Measurements from ENCODE around the gene DNPEP.

DNPEP gene

GRCh38 chr2:219378163-219378851 lies 9.4 kb downstream of the DNPEP start:
- in situ Hi-C loops (cut with MboI; ENCODE audit: low sequenced_read_pairs) = no loop called here

- in situ Hi-C loops (cut with MboI; ENCODE audit: low sequenced_read_pairs) = no loop called here
Measured at GRCh38 chr2:219369447-219369861, 18.3 kb downstream of the DNPEP start.

- in situ Hi-C loops (cut with MboI; ENCODE audit: low sequenced_read_pairs) = no loop called here
Measured at GRCh38 chr2:219368690-219369191, 19.0 kb downstream of the DNPEP start.

- in situ Hi-C loops (cut with MboI; ENCODE audit: low sequenced_read_pairs) = no loop called here
Measured at GRCh38 chr2:219362524-219363164, 25.1 kb downstream of the DNPEP start.

- in situ Hi-C loops (cut with MboI; ENCODE audit: low sequenced_read_pairs) = no loop called here
Measured at GRCh38 chr2:219362072-219362471, 25.6 kb downstream of the DNPEP start.

GRCh38 chr2:219358170-219359075 lies 29.3 kb downstream of the DNPEP start:
- in situ Hi-C loops (cut with MboI; ENCODE audit: low sequenced_read_pairs) = no loop called here

DNA sequence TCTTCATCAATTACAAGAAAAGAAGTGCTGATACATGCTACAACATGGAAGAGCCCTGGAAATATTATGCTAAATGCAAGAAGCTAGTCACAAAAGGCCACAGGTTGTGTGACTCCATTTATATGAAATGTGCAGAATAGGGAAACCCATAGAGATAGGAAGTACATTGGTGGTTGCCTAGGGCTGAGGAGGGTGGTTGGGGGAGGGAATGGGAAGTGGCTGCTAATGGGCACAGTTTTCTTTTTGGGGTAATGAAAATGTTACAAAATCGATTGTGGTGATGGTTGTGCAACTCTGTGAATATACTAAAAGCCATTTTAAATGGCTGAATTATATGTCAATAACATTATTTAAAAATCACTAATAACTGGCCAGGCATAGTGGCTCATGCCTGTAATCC lies 30.9 kb downstream of the DNPEP start:
- in situ Hi-C loops (cut with MboI; ENCODE audit: low sequenced_read_pairs) = no loop called here

- in situ Hi-C loops (cut with MboI; ENCODE audit: low sequenced_read_pairs) = no loop called here
Measured at GRCh38 chr2:219354582-219354981, 33.1 kb downstream of the DNPEP start.

DNA sequence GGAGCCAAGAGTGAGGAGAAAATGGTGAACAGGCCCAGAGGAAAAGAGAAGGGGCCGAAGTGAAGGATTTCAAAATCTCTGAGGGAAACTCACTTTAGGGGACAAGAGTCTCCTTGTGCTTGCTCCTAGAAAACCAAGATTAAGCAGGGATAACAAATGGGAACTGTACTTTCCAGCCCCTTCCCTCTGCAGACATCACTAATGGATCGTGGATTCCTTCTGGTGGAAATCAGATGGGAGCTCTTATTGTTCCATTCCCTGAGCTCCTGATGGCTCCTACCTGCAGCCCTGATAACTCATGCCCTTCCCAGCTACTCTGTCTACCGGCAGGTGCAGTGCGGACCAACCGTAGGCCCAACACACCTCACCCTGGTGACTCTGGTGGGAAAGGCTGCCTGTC lies 34.6 kb downstream of the DNPEP start:
- in situ Hi-C loops (cut with MboI; ENCODE audit: low sequenced_read_pairs) = no loop called here

GRCh38 chr2:219352448-219353023 lies 35.2 kb downstream of the DNPEP start:
- in situ Hi-C loops (cut with MboI; ENCODE audit: low sequenced_read_pairs) = no loop called here

GRCh38 chr2:219350710-219351221 lies 36.9 kb downstream of the DNPEP start:
- in situ Hi-C loops (cut with MboI; ENCODE audit: low sequenced_read_pairs) = no loop called here

DNA sequence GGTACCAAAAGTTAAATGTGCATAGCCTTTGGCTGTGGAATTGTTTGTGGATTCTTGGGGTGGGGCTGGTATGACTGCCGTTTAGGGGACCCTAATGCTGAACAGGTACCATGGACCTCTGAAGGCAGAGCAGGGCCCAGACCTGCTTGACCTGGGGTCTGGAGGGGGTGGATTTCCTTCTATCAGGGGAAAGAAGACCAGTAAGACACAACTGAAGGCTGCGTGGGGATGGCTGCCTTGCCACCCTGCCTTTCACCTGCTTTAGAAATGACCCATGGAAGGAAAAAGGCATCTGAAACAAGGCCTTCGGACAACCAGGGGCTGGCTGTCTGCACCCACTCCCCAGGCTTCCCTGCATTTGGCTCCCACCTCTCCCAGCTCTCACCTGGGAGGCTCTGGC lies 37.5 kb downstream of the DNPEP start:
- in situ Hi-C loops (cut with MboI; ENCODE audit: low sequenced_read_pairs) = no loop called here

- in situ Hi-C loops (cut with MboI; ENCODE audit: low sequenced_read_pairs) = no loop called here
Measured at GRCh38 chr2:219344751-219345430, 42.8 kb downstream of the DNPEP start.

DNA sequence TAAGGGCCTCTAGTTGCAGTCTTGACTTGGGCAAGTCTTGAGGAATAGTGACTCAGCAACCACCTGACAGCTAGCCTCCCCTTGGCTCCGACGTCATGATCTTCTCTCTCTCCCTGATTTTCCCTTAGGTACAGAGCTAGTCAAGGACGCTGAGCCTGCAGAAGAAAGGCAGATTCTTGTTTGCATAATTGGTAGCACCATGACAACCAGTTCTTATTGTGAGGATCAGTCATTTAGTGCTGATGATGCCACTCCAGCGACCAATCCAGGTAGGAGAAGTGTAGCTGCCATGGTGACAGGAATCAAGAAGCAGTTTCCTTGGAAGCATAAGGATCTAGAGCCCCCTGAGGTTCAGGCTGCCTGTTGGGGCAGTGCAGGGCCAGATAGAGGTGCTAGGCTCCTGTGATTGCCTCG lies 52.3 kb downstream of the DNPEP start:
- in situ Hi-C loops (cut with MboI; ENCODE audit: low sequenced_read_pairs) = no loop called here

DNA sequence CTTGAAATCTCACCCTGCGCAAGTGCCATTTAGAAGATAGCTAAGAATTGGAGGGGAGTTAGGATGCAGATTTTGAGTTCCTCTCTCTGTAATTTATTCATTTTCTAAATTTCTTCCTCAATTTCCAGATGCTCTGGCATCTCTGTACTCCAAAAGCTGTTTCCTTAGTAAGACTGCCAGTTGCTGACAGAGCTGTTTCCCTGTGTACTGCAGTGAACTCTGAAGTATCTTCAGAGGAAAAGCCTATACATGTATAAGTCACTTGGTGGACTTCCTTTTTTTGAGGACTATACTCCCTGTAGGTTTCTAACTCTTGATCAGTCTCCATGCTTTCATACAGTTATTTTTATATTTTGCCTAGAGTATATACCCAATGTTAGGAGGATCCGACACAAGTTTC lies 53.6 kb downstream of the DNPEP start:
- in situ Hi-C loops (cut with MboI; ENCODE audit: low sequenced_read_pairs) = no loop called here

- in situ Hi-C loops (cut with MboI; ENCODE audit: low sequenced_read_pairs) = no loop called here
Measured at GRCh38 chr2:219332542-219332941, 55.2 kb downstream of the DNPEP start, which contains the start of gene RESP18. Gene RESP18 (minus strand): TSS chr2:219332744.

DNA sequence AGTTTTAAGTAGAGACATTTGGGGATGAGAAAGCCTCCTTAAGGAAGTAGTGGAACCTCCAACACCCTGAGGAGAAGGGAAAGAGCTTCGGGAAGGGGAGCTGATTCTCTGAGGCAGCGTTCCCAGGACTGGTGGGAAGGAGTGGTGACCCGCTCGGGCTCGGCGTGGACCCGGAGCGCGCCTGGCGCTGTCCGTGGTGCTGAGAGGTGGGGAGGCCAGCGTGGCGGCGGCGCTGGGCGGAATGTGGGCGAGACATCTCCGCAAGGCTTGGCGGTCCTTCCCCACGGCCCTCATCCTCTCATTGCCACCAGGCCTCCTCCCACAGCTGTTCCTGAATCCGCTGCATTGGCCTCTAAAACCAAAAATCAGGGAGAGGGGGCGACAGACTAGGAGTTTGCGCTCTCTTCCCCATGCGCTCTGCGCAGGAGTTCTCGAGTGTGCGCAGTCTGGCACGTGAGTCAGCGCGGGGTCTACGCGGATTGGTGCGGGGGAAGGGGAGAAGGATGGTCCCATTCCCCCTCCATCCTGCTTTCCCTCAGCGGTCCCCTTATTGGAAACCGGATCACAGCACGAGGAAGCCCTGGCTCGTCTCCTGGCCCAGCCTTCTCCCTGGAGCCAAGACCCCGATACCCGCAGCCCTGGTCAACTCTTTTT lies 56.0 kb downstream of the DNPEP start:
- in situ Hi-C loops (cut with MboI; ENCODE audit: low sequenced_read_pairs) = no loop called here

DNA sequence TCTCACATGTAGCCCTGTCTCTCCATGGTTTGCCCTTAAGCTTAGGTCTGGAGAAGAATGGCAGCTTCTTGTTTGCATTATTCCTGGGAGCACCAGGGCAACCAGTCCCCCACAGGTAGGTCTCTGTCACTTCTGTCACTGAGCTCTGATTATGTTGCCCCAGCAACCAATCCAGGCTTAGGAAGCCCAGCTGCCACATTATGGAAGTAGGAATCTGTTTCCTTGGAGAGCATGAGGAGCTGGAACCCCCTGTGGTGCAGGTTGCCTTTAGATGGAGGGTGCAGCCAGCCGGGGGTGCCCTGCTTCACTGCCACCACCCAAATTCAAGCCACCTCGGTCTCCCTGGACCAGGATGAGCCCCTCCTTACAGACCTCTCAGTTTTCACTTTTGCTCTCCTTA lies 60.0 kb downstream of the DNPEP start:
- in situ Hi-C loops (cut with MboI; ENCODE audit: low sequenced_read_pairs) = no loop called here

DNA sequence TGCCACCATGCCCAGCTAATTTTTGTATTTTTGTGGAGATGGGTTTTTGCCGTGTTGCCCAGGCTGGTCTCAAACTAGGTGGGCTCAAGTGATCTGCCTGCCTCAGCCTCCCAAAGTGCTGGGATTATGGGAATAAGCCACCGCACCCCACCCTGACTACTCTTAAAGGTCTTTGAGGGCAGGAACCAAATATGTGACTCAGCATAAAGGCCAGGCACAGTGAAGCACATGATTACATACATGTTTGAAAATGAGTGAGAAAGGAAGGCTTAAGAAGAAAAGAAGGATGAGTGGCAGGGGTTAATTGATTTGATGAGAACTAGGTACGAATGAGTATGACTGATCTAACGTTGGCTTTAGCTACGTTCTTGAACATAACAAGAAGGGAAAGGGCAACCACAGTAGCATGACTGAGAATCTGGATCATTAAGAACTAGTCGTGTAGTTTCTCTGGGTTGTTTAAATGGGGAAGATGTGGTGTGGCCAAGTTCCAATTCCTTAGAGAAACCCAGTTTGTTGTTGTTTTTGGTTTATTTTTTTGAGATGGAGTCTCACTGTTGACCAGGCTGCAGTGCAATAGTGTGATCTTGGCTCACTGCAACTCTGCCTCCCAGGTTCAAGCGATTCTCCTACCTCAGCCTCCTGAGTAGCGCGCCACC lies 61.9 kb downstream of the DNPEP start:
- in situ Hi-C loops (cut with MboI; ENCODE audit: low sequenced_read_pairs) = no loop called here
